Stimulated activated CD8-positive, alpha-beta memory T cell treated with anti-CD3 and anti-CD28 coated beads, Interleukin-15, amount 100 ng/mL, for 4 hours (primary cell): ENCODE measurements around the gene PSME4.
"Not testable (repeated sequence)": the region's sequence is repeated elsewhere in the genome, so short reads cannot be mapped to it uniquely, and the experiment has no call there.

Experiments used
- DNase-seq, 2 donors: peaks; one replicate each; pipeline ENCODE4 v3.0.0-alpha.2; 2020; ENCODE audit warnings: low read depth in 2 of 2

The PSME4 gene

GRCh38 chr2:53964257-53964952, 6.4 kb downstream of the PSME4 start:
- no peak for DNase-seq

- DNase-seq = not testable (repeated sequence)
Measured at GRCh38 chr2:53961478-53962216, 9.1 kb downstream of the PSME4 start.

GRCh38 chr2:53960476-53960875, 10.3 kb downstream of the PSME4 start:
- no peak for DNase-seq

- no peak for DNase-seq
Measured at GRCh38 chr2:53958443-53958842, 12.3 kb downstream of the PSME4 start.

- DNase-seq = no peak
Measured at GRCh38 chr2:53952519-53952918, 18.3 kb downstream of the PSME4 start.

- DNase-seq = no peak
Measured at GRCh38 chr2:53949457-53949856, 21.3 kb downstream of the PSME4 start.

- DNase-seq = no peak
Measured at GRCh38 chr2:53945538-53945937, 25.3 kb downstream of the PSME4 start.

- DNase-seq = no peak
Measured at GRCh38 chr2:53944542-53944941, 26.3 kb downstream of the PSME4 start.

GRCh38 chr2:53942280-53942679, 28.5 kb downstream of the PSME4 start:
- no peak for DNase-seq

- no peak for DNase-seq
Measured at GRCh38 chr2:53941749-53942148, 29.0 kb downstream of the PSME4 start.

GRCh38 chr2:53939656-53940055, 31.1 kb downstream of the PSME4 start:
- no peak for DNase-seq

- no peak for DNase-seq
Measured at GRCh38 chr2:53938904-53939303, 31.9 kb downstream of the PSME4 start.

- no peak for DNase-seq
Measured at GRCh38 chr2:53933329-53933728, 37.5 kb downstream of the PSME4 start.

- DNase-seq = not testable (repeated sequence)
Measured at GRCh38 chr2:53926321-53926720, 44.5 kb downstream of the PSME4 start.

- DNase-seq = no peak
Measured at GRCh38 chr2:53913721-53914120, 57.1 kb downstream of the PSME4 start.

- DNase-seq = no peak
Measured at GRCh38 chr2:53911434-53912189, 59.2 kb downstream of the PSME4 start.

- DNase-seq = no peak
Measured at GRCh38 chr2:53907582-53907981, 63.2 kb downstream of the PSME4 start.

- DNase-seq = no peak
Measured at GRCh38 chr2:53905396-53905795, 65.4 kb downstream of the PSME4 start.

- no peak for DNase-seq
Measured at GRCh38 chr2:53903011-53903410, 67.8 kb downstream of the PSME4 start.

GRCh38 chr2:53901192-53901591, 69.6 kb downstream of the PSME4 start:
- no peak for DNase-seq

GRCh38 chr2:53896864-53897263, 73.9 kb downstream of the PSME4 start:
- no peak for DNase-seq

GRCh38 chr2:53886406-53887280, 84.2 kb downstream of the PSME4 start:
- DNase-seq = no peak
